Measurements from ENCODE around the gene JARID2. TPM values are rescaled to one million over a fixed set of nuclear protein-coding genes. Genes with fewer than 3 reads are reported as not detected.

The JARID2 gene
- total RNA-seq, 1 donor from 2014 or later = 12.5 TPM

DNA sequence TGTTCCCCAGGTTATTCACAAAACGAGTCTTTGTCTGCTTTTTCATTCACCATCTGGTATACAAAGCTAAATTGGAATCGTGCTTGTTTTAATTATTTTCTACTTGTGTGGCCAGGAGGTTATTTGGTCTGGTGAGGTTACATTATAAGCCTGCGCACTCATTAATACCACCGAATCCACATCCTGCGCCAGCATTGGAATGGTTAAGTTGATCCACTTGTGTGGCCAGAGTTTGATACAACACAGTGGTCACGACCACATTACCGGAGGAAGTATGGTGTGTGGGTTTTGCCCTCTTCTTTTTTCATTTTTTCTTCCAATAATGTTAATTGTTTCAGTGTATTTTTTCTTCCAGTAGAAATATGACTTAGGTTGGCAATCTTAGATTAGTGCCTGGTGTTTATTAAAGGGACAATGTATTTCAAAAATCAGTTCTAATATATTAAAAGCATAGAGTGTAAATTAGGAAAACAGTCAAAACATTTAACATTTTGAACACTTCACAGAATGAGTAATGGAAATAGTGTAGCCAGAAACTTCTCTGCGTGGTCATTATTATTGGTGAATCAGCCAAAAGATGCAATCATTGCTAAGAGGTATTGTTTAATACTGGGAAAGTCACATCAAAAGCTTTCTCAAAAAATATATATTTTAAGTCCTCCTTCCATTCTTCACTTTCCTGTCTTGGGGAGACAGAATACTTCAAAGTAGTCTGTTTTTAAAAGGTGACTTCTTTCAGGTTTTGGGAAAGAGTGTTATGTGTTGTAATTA, 84.5 kb downstream of the JARID2 start:
- H3K27ac Mint-ChIP-seq (ENCODE audit: unreplicated experiment) = no peak overlapping the region
- DNase-seq (ENCODE audit: extremely low spot score, unreplicated experiment) = no peak
- no peaks in the 10 kb centered on the region for H3K27me3 Mint-ChIP-seq (ENCODE audit: unreplicated experiment)
- H3K9me3 Mint-ChIP-seq (ENCODE audit: unreplicated experiment) = no peaks in the 10 kb centered on the region
- H3K4me3 Mint-ChIP-seq (ENCODE audit: unreplicated experiment) = no peak overlapping the region
- no peaks in the 10 kb centered on the region for H3K36me3 Mint-ChIP-seq (ENCODE audit: unreplicated experiment)
- no peak for TF ChIP-seq CTCF (IDR thresholded peaks at IDR 0.05)
- H3K4me1 Mint-ChIP-seq (ENCODE audit: unreplicated experiment) = peaks cover 42% of the 10 kb centered on the region

DNA sequence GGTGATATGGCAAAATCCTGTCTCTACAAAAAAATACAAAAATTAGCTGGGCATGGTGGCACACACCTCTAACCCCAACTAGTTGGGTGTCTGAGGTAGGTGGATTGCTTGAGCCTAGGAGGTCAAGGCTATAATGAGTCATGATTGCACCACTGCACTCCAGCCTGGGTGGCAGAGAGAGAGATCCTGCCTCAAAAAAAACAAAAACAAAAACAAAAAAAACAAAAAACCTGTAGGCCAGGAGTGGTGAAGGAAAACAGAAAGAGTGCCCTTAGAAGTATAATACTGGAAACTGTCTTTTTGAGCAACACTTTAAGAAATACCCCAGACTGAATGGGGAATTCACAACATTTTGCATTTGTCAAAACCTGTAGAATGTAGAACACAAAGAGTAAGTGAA, 85.3 kb downstream of the JARID2 start:
- no peaks in the 10 kb centered on the region for H3K9me3 Mint-ChIP-seq (ENCODE audit: unreplicated experiment)
- H3K27ac Mint-ChIP-seq (ENCODE audit: unreplicated experiment) = no peak overlapping the region
- no peaks in the 10 kb centered on the region for H3K27me3 Mint-ChIP-seq (ENCODE audit: unreplicated experiment)
- DNase-seq (ENCODE audit: extremely low spot score, unreplicated experiment) = no peak
- no peak for TF ChIP-seq CTCF (IDR thresholded peaks at IDR 0.05)
- peaks cover 42% of the 10 kb centered on the region for H3K4me1 Mint-ChIP-seq (ENCODE audit: unreplicated experiment)
- H3K36me3 Mint-ChIP-seq (ENCODE audit: unreplicated experiment) = no peaks in the 10 kb centered on the region
- no peak overlapping the region for H3K4me3 Mint-ChIP-seq (ENCODE audit: unreplicated experiment)

DNA sequence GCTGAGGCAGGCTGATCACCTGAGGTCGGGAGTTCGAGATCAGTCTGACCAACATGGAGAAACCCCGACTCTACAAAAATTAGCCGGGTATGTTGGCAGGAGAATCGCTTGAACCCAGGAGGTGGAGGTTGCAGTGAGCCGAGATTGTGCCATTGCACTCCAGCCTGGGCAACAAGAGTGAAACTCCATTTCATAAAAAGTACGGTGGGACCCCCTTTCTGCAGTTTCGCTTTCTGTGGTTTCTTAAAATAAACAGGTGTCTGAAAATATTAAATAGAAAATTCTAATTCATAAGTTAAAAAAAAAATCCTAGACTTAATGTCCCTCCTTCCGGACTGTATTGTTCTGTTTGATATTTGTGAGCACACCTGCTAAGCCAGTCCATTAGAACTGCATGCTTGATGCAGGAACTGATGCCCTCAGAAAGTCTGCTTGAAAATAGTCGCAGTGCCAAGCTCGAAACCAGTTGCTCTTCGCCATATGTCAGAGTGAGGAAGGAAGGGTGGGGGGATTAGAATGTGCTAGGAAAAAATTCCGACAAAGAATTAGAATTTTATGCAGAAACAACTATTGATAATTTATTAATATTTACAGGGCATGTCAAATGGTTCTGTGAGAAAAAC, 85.9 kb downstream of the JARID2 start:
- no peaks in the 10 kb centered on the region for H3K36me3 Mint-ChIP-seq (ENCODE audit: unreplicated experiment)
- H3K4me3 Mint-ChIP-seq (ENCODE audit: unreplicated experiment) = no peak overlapping the region
- no peaks in the 10 kb centered on the region for H3K27me3 Mint-ChIP-seq (ENCODE audit: unreplicated experiment)
- TF ChIP-seq CTCF (IDR thresholded peaks at IDR 0.05) = no peak
- H3K4me1 Mint-ChIP-seq (ENCODE audit: unreplicated experiment) = peaks cover 42% of the 10 kb centered on the region
- no peak overlapping the region for H3K27ac Mint-ChIP-seq (ENCODE audit: unreplicated experiment)
- H3K9me3 Mint-ChIP-seq (ENCODE audit: unreplicated experiment) = no peaks in the 10 kb centered on the region
- DNase-seq (ENCODE audit: extremely low spot score, unreplicated experiment) = no peak

- TF ChIP-seq CTCF (IDR thresholded peaks at IDR 0.05) = no peak
Observed at GRCh38 chr6:15332446-15332845, 86.6 kb downstream of the JARID2 start.

GRCh38 chr6:15335385-15335784, 89.5 kb downstream of the JARID2 start:
- Mint-ChIP-seq H3K4me1 (ENCODE audit: unreplicated experiment) (peaks cover 17% of the 10 kb centered on the region), H3K27ac (ENCODE audit: unreplicated experiment) (no peak overlapping the region), H3K9me3 (ENCODE audit: unreplicated experiment) (no peaks in the 10 kb centered on the region), H3K4me3 (ENCODE audit: unreplicated experiment) (no peak overlapping the region), H3K27me3 (ENCODE audit: unreplicated experiment) (no peaks in the 10 kb centered on the region), H3K36me3 (ENCODE audit: unreplicated experiment) (no peaks in the 10 kb centered on the region)
- no peak for DNase-seq (ENCODE audit: extremely low spot score, unreplicated experiment)
- no peak for TF ChIP-seq CTCF (IDR thresholded peaks at IDR 0.05)

More at GRCh38 chr6:15332446-15332845, 86.6 kb downstream of the JARID2 start:
- no peaks in the 10 kb centered on the region for H3K27me3 Mint-ChIP-seq (ENCODE audit: unreplicated experiment)
- H3K27ac Mint-ChIP-seq (ENCODE audit: unreplicated experiment) = no peak overlapping the region
- DNase-seq (ENCODE audit: extremely low spot score, unreplicated experiment) = no peak
- no peaks in the 10 kb centered on the region for H3K9me3 Mint-ChIP-seq (ENCODE audit: unreplicated experiment)
- H3K4me1 Mint-ChIP-seq (ENCODE audit: unreplicated experiment) = peaks cover 39% of the 10 kb centered on the region
- no peak overlapping the region for H3K4me3 Mint-ChIP-seq (ENCODE audit: unreplicated experiment)
- no peaks in the 10 kb centered on the region for H3K36me3 Mint-ChIP-seq (ENCODE audit: unreplicated experiment)

All from osteocyte (in vitro differentiated cells).